ENCODE results near the gene TTC28.

DNA sequence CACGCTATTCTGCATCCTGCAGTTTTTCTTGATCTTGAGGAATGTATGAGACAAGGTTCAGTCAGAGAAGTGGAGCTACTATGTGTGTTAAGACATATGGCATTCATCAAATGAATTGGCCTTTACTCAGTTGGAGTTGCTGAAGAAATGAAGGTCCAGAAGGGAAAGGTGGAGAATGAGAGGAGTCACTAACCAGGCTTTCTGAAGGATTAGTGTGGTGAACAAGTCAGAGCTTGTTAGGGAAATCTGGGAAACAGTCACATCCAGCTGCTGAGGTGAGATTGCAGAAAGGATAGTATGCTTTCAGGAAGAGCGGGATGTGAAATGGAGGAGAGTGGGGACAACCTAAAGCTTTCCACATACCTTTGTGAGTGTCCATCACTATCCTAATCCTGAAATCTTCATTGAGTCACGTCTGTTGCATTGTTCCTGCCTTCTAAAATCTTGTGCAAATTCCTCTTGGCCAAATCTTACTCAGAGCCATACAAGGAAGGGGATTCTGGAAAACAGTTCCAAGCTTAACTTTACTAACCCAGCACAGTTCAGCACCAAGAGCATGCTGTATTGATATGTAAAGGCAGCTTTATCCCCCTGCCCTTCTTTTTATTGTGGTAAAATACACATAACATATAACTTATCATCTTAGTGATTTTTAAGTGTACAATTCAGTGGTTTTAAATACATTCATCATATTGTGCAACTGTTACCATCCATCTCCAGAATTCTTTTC is 749.1 kb downstream of the TTC28 start:
- TF ChIP-seq POLR2A (IDR thresholded peaks at IDR 0.05): no peak
- TF ChIP-seq, protein P1, sequence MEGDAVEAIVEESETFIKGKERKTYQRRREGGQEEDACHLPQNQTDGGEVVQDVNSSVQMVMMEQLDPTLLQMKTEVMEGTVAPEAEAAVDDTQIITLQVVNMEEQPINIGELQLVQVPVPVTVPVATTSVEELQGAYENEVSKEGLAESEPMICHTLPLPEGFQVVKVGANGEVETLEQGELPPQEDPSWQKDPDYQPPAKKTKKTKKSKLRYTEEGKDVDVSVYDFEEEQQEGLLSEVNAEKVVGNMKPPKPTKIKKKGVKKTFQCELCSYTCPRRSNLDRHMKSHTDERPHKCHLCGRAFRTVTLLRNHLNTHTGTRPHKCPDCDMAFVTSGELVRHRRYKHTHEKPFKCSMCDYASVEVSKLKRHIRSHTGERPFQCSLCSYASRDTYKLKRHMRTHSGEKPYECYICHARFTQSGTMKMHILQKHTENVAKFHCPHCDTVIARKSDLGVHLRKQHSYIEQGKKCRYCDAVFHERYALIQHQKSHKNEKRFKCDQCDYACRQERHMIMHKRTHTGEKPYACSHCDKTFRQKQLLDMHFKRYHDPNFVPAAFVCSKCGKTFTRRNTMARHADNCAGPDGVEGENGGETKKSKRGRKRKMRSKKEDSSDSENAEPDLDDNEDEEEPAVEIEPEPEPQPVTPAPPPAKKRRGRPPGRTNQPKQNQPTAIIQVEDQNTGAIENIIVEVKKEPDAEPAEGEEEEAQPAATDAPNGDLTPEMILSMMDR (IDR thresholded peaks at IDR 0.05): no peak

All from lower leg skin (tissue), 3 donors.